ENCODE measurements around the gene ALDH1L2. TPM values are rescaled to one million over a fixed set of nuclear protein-coding genes. Genes with fewer than 3 reads are reported as not detected.

ALDH1L2 gene
- total RNA-seq, 1 experiment from 2014 or later = 1.9 TPM

GRCh38 chr12:105089817-105090216 lies 5.6 kb upstream of the ALDH1L2 start:
- no peak overlapping the region for H2BK20ac ChIP-seq (ENCODE audit: low read depth, low read length, poor library complexity, severe bottlenecking)

More at GRCh38 chr12:105089817-105090216, 5.6 kb upstream of the ALDH1L2 start:
- Histone ChIP-seq H3K18ac (ENCODE audit: insufficient read length, low read depth, low read length) (peak overlapping the region; percentile 37), H3K56ac (ENCODE audit: insufficient read length, low read depth, low read length) (no peak overlapping the region), H3K4ac (ENCODE audit: low read depth, low read length) (no peak overlapping the region), H3K14ac (ENCODE audit: insufficient read depth, low read length) (no peak overlapping the region), H3K79me1 (ENCODE audit: insufficient read depth, low read depth, low read length, poor library complexity, severe bottlenecking) (no peaks in the 10 kb centered on the region), H3K27ac (ENCODE audit: insufficient read length, low read depth, low read length) (no peak overlapping the region), H2BK15ac (ENCODE audit: low read depth, low read length) (no peak overlapping the region), H3K9me3 (ENCODE audit: control insufficient read depth, low read depth, low read length) (peaks cover 6% of the 10 kb centered on the region), H3K4me1 (ENCODE audit: insufficient read depth, low read length) (peaks cover 14% of the 10 kb centered on the region; the same call in 1 of the 2 replicates), H2BK12ac (ENCODE audit: insufficient read length, low read depth, low read length) (peak overlapping the region; percentile 0), H3K27me3 (ENCODE audit: insufficient read depth, low read length) (no peaks in the 10 kb centered on the region), H3K9ac (ENCODE audit: extremely low read depth, insufficient read length, low read length) (no peak overlapping the region), H4K5ac (ENCODE audit: insufficient read length, low read depth, low read length) (no peak overlapping the region), H4K20me1 (ENCODE audit: control insufficient read depth, insufficient read depth, insufficient read length) (no peaks in the 10 kb centered on the region), H3K4me2 (ENCODE audit: insufficient read depth, insufficient read length, low read length) (no peak overlapping the region), H2BK5ac (ENCODE audit: insufficient read length, low read length) (no peak overlapping the region), H3K23ac (ENCODE audit: insufficient read length, low read depth, low read length) (no peak overlapping the region), H3K23me2 (ENCODE audit: insufficient read length, low read depth, low read length, poor library complexity, severe bottlenecking) (no peaks in the 10 kb centered on the region), H2AFZ (ENCODE audit: low read length) (no peak overlapping the region), H2AK5ac (ENCODE audit: insufficient read length, low read length) (no peak overlapping the region), H3K79me2 (ENCODE audit: insufficient read depth, low read length) (no peaks in the 10 kb centered on the region), H2BK120ac (ENCODE audit: low read depth, low read length, poor library complexity, severe bottlenecking) (no peak overlapping the region), H4K91ac (ENCODE audit: insufficient read length, low read depth, low read length) (no peak overlapping the region), H4K8ac (replicated peaks; ENCODE audit: insufficient read length, low read depth, low read length) (no peak overlapping the region), H3T11ph (ENCODE audit: low read length) (no peak overlapping the region)
- TF ChIP-seq CTCF (conservative IDR thresholded peaks at IDR 0.05) = no peak
- Mint-ChIP-seq H3K36me3 (ENCODE audit: insufficient read depth in 1 of 3, low read depth in 3 of 3) (peaks cover 3 to 18% (median 10%) of the 10 kb centered on the region in 3 experiments; a peak in 6 of 7 replicates), H3K4me3 (no peak overlapping the region), H3K4me1 (peaks cover 30 to 35% of the 10 kb centered on the region in 2 experiments), H3K27me3 (ENCODE audit: low read depth) (peaks cover 2% of the 10 kb centered on the region; the same call in 1 of the 2 replicates), H3K9me3 (peaks cover 13 to 22% of the 10 kb centered on the region in 2 experiments), H3K27ac (peak overlapping the region in 1 of 3 experiments; percentile 50; a peak in 2 of 7 replicates)
- whole genome bisulfite sequencing (ENCODE audit: extremely low coverage, insufficient read length, low lambda C conversion rate) = no CpG with 5 or more reads among the region's 3 CpGs
- no peak for DNase-seq

All from H9 (cell line).